ENCODE results near the gene ANGEL2.
"Not testable (repeated sequence)": the region's sequence is repeated elsewhere in the genome, so short reads cannot be mapped to it uniquely, and the experiment has no call there.

The ANGEL2 gene

GRCh38 chr1:212974711-212975110 is 41.0 kb downstream of the ANGEL2 start:
- DNase-seq: no peak

- no peak for DNase-seq
Measured at GRCh38 chr1:212973899-212974298, 41.8 kb downstream of the ANGEL2 start.

DNA sequence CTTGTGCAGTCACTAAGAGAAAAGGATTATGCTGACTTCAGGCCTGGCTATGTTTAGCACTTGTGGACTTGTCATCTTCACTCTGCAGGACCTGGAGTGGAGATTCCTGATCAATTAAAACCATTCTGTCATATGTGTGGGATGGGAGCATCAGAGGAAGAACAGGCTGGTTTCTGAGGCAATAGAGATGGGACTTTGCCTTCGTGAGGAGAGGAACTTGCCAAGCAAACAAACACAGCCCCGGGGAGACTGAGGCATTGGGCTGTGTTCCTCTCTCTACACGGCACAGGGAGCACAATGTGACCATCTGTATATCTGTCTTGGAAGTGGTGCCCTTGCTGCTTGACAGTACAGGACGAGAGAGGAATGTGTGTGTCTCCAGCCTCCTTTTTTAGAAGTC is 42.2 kb downstream of the ANGEL2 start:
- no peak for DNase-seq

GRCh38 chr1:212971312-212971711 is 44.4 kb downstream of the ANGEL2 start:
- DNase-seq: no peak

DNA sequence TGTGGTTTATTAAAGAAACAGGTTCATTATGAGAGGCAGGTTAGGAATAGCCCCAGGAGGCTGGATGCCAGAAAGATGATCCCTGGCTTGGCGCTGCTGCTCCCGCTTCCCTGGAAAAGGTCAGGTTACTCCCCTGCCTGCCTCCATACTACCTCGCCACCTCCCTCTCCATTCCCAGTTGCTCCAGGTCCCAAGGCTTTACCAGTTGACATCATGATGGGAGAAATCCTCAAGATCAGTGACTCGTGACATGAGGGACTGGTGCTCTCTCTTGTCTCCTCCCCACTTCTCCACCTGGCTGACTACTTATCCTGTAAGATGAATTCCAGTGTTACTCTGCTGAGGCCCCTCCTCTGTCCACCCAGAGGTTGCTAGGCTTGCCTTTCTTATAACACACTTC is 45.6 kb downstream of the ANGEL2 start:
- DNase-seq: peak in 1 of 3 experiments; percentile 18

DNA sequence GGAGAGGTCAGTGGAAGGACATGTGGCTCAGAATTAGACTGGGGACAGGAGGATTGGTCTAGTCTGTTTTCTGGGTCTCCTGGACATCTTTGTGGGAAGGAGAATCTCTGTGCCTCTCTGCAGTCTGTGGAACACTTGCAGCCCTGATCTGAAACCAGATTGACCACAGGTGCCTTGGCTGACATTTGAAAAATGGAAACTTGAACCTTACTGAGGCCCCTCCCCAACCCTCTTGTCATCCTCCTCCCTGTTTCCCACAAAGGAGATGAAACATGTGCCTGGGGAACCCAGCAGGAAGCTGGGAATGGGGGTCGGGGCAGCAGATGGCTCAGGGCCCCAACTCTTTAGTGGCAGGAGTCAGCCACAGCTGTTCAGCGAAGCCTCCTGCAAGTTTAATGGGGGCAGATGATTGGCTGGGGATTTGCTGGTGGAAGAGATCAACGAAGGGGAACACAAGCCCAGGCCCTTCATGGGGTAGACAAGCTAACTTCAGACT is 47.3 kb downstream of the ANGEL2 start:
- DNase-seq: no peak

- peak in 1 of 3 experiments; percentile 0 for DNase-seq
Measured at GRCh38 chr1:212967801-212968200, 47.9 kb downstream of the ANGEL2 start.

DNA sequence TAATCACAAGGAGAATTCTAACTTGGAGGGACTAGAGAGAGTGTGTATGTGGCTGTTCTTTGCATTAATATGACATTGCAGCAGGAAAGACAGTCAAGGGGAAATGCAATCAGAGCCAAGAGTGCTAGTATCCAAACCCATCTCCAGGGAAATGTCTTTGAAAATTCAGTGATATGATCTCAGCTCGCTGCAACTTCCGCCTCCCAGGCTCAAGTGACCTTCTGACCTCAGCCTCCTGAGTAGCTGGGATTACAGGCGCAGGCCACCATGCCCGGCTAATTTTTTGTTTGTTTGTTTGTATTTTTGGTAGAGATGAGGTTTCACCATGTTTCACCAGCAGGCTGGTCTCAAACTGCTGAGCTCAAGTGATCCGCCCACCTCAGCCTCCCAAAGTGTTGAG is 49.1 kb downstream of the ANGEL2 start:
- DNase-seq: no peak

GRCh38 chr1:212964993-212965392 is 50.7 kb downstream of the ANGEL2 start:
- DNase-seq: not testable (repeated sequence)

DNA sequence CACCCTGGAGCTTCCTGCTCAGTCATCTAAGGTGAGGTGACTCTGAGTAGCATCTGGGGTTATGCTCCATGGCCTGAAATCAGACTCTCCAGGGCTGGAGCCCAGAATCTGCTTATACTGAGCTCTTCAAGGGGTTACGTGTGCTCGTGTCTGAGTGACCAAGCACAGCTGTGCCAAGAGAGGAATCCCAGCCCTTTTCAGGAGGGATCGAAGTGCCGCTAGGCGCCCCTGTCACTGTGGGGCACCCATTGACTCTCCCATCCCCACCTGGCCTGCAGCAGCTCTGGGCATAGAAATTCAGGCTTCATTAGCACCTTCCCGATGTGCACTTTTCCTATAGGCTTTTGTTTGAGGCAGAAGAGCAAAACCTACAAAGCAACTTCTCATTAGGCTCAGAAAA is 51.6 kb downstream of the ANGEL2 start:
- DNase-seq: no peak

DNA sequence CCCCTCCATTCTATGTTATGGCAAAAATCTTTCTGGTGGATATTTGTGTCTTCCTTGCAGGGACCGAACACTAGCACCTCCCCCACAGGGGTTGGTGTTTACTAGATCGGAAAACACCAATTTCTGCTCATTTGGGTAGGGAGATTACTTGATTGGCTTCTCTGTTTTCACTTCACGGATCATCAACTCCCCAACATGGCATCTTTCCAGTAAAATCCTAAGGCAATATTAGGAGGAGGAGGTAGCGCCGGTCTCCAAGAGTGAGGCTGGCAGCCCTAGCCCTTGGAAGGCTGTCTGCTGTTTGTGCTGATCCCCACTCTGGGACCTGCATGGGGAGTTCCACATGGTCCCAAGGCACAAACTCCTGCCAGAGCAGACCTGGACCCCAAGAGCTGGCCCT is 53.2 kb downstream of the ANGEL2 start:
- no peak for DNase-seq

GRCh38 chr1:212960932-212961331 is 54.7 kb downstream of the ANGEL2 start:
- DNase-seq: no peak

DNA sequence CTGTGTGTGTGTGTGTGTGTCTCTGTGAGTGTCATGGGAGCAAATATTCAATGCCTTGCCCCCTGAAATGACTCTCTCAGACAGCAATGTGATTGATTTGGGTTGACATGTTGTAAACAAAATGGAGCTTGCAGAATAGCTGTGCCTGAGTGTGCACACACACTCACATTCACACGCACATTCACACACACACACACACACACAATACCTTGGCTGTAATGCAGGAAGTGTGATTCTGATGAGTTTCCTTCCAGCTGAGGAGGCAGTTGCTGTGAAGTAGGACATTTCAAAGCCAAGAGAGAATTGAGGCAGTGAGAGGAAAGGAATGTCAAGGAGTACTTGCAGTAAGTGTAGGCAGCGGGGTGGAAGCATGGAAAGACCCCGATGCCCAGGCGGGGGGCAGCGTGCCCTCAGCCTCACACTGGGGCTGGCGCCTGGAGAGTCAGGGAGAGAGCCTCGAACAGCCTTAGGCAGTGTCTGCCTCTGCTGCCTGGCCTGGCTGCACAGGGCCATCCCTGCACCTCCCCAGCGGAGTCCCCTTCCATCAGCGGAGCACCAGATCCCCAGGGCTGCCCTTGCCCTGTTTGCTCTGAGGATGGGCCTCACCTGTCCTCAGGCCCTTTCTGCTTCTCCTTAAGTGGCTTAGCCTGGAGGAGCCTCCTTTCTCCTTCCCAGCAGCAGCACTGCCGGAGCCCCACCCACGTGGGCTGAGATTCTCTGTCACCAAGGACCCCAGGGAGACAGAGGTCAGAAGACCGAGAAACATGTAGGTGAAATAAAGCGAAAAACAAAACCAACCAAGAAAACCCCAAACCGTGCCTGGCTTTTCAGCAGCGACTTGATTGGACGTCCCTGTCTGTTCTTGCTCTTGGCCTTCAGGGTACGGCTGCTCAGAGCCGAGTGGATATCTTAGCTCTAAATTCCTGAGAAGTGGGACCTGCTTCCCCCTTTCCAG is 56.1 kb downstream of the ANGEL2 start:
- DNase-seq: no peak

GRCh38 chr1:212958175-212958574 is 57.5 kb downstream of the ANGEL2 start:
- DNase-seq: no peak

DNA sequence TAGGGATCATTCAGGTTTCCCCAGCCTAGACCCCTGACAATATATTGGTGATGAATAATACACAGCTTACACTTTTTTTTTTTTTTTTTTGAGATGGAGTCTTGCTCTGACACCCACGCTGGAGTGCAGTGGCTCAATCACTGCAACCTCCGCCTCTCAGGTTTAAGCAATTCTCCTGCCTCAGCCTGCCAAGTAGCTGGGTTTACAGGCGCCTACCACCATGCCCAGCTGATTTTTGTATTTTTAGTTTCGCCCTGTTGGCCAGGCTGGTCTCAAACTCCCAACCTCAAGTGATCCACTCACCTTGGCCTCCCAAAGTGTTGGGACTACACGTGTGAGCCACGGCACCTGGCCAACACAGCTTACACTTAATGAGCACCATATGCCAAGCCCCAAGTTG is 58.1 kb downstream of the ANGEL2 start:
- DNase-seq: no peak

GRCh38 chr1:212955961-212956620 is 59.6 kb downstream of the ANGEL2 start:
- no peak for DNase-seq

- no peak for DNase-seq
Measured at GRCh38 chr1:212955098-212955497, 60.6 kb downstream of the ANGEL2 start.

DNA sequence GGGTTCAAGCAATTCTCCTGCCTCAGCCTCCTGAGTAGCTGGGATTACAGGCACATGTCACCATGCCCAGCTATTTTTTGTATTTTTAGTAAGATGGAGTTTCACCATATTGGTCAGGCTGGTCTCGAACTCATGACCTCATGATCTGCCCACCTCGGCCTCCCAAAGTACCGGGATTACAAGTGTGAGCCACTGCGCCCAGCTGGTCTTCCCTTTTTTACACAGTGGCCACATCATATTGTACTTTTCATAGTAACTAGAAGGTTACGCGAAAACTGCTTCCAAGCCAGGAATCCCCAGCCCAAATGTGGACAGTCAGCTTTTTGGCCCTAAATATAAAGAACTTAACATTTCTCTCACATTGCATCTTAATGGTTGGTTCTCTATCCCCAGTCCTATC is 61.2 kb downstream of the ANGEL2 start:
- DNase-seq: no peak

GRCh38 chr1:212953321-212953720 is 62.3 kb downstream of the ANGEL2 start:
- no peak for DNase-seq

GRCh38 chr1:212952641-212952976 is 63.1 kb downstream of the ANGEL2 start:
- DNase-seq: no peak

GRCh38 chr1:212951947-212952640 is 63.6 kb downstream of the ANGEL2 start:
- DNase-seq: no peak

DNA sequence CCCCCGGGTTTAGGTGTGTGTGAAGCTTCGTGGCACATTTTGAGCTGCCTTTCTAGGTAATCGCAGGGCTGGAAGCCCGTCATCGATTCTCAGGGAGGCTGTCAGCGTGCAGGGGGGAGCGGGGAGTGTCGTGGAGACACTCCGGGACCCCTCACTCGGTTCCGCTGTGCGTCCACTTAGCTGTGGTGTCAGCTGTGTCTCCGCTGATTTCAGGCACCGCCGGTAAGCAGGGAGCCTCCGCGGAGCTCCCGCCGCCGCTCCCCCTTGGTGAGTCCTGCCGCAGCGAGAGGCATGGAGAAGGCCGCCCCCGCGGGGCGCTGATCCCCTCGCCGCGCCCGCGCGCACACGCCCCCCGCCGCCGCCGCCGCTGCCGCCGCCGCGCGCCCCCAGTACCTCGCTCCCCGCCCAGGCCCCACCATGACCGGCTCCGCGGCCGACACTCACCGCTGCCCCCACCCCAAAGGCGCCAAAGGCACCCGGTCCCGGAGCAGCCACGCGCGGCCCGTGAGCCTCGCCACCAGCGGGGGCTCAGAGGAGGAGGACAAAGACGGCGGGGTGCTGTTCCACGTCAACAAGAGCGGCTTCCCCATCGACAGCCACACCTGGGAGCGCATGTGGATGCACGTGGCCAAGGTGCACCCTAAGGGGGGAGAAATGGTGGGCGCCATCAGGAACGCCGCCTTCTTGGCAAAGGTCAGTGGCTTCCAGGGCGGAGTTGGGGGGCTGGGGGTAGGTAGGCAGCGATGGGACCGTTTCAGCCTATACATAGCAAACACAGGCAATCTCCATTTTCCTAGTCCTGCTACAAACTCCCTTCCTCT is 64.3 kb downstream of the ANGEL2 start:
- DNase-seq: peak in 2 of 3 experiments; percentile 15 to 56
